GM23338 (cell line): ENCODE results near the gene MINDY3. TPM values are rescaled to one million over a fixed set of nuclear protein-coding genes. Genes with fewer than 3 reads are reported as not detected.

Source experiments
- ATAC-seq: fragments of 200-7000 bp; cut with Tn5 transposase; 3 replicates; pipeline ENCODE4 v1.9.1; 2020
- DNase-seq: peaks from one replicate; pipeline ENCODE4 v3.0.0-alpha.2; 2015; ENCODE audit warnings: low spot score
- H2AFZ ChIP-seq: fragments of 200-600 bp; sonication (generic); 2 replicates; pipeline ENCODE4 v1.8.0; 2016; ENCODE audit warnings: antibody characterized with exemption, mild to moderate bottlenecking, moderate library complexity
- H3F3A ChIP-seq: fragments of 200-600 bp; sonication (generic); replicated peaks from 2 replicates; pipeline ENCODE4 v1.8.0; 2017; ENCODE audit warnings: antibody characterized with exemption, mixed run types, low read depth
- H3K27ac ChIP-seq: fragments of 200-600 bp; sonication (generic); 2 replicates; pipeline ENCODE4 v1.6.1; 2016; ENCODE audit warnings: low read depth
- H3K27me3 ChIP-seq: fragments of 200-600 bp; sonication (generic); 2 replicates; pipeline ENCODE4 v1.8.0; 2016; ENCODE audit warnings: mild to moderate bottlenecking, mixed run types, moderate library complexity; ENCODE audit not compliant: insufficient read depth
- H3K36me3 ChIP-seq: fragments of 200-600 bp; sonication (generic); 2 replicates; pipeline ENCODE4 v1.8.0; 2016; ENCODE audit warnings: mild to moderate bottlenecking; ENCODE audit not compliant: insufficient read depth
- H3K4me1 ChIP-seq: fragments of 200-600 bp; sonication (generic); 2 replicates; pipeline ENCODE4 v1.8.0; 2016; ENCODE audit warnings: mild to moderate bottlenecking, moderate library complexity; ENCODE audit not compliant: insufficient read depth
- H3K4me2 ChIP-seq: fragments of 200-600 bp; sonication (generic); 2 replicates; pipeline ENCODE4 v1.7.1; 2017; ENCODE audit warnings: mixed run types
- H3K4me3 ChIP-seq: fragments of 200-600 bp; sonication (generic); 2 replicates; pipeline ENCODE4 v1.6.1; 2016; ENCODE audit warnings: mixed run types
- H3K79me2 ChIP-seq: fragments of 200-600 bp; sonication (generic); replicated peaks from 2 replicates; pipeline ENCODE4 v1.8.0; 2017; ENCODE audit warnings: mild to moderate bottlenecking; ENCODE audit not compliant: insufficient read depth
- H3K9me2 ChIP-seq: fragments of 200-600 bp; sonication (generic); 2 replicates; pipeline ENCODE4 v1.8.0; 2017; ENCODE audit not compliant: insufficient read depth
- H4K20me1 ChIP-seq: fragments of 200-600 bp; sonication (generic); replicated peaks from 2 replicates; pipeline ENCODE4 v1.8.0; 2017; ENCODE audit warnings: mild to moderate bottlenecking; ENCODE audit not compliant: insufficient read depth
- H3K27ac Mint-ChIP-seq: 2 replicates; pipeline ENCODE4 v1.8.0; 2020; ENCODE audit warnings: inconsistent platforms, mild to moderate bottlenecking, moderate library complexity, mixed read lengths
- H3K27me3 Mint-ChIP-seq: 3 replicates; pipeline ENCODE4 v1.8.0; 2022; ENCODE audit warnings: low read depth, mild to moderate bottlenecking, moderate library complexity, mixed read lengths, inconsistent platforms; ENCODE audit not compliant: insufficient read depth, poor library complexity
- H3K36me3 Mint-ChIP-seq: 3 replicates; pipeline ENCODE4 v1.8.0; 2021; ENCODE audit warnings: low read depth, mild to moderate bottlenecking, inconsistent platforms, moderate library complexity, mixed read lengths
- H3K4me1 Mint-ChIP-seq: 3 replicates; pipeline ENCODE4 v1.8.0; 2020; ENCODE audit warnings: mild to moderate bottlenecking, inconsistent platforms, mixed read lengths
- H3K4me3 Mint-ChIP-seq: 3 replicates; pipeline ENCODE4 v1.8.0; 2021; ENCODE audit warnings: moderate library complexity, mild to moderate bottlenecking, inconsistent platforms, mixed read lengths
- H3K9me3 Mint-ChIP-seq: 3 replicates; pipeline ENCODE4 v1.8.0; 2020; ENCODE audit warnings: moderate library complexity, mild to moderate bottlenecking, inconsistent platforms, mixed read lengths
- CREB1 ChIP-seq: fragments of 250-450 bp; sonication (Bioruptor Pico); IDR thresholded peaks from 2 replicates; pipeline ENCODE4 v1.5.0; 2020; ENCODE audit warnings: low read depth, mild to moderate bottlenecking, moderate library complexity
- CTCF ChIP-seq, 2 experiments: fragments of 200-600 bp in 1 of 2; sonication (generic) in 1 of 2; conservative IDR thresholded peaks; 2 replicates each; pipeline versions ENCODE4 v1.5.1 to v1.6.1; 2016 to 2017; ENCODE audit warnings: antibody characterized with exemption in 2 of 2, low read depth in 2 of 2, mild to moderate bottlenecking in 2 of 2, moderate library complexity in 1 of 2
- ETS1 ChIP-seq: IDR thresholded peaks from 2 replicates; pipeline ENCODE4 v1.6.1; 2016; ENCODE audit warnings: antibody characterized with exemption
- EZH2 ChIP-seq: fragments of 200-600 bp; sonication (generic); IDR thresholded peaks from one replicate; pipeline ENCODE4 v1.8.0; 2017; ENCODE audit warnings: antibody characterized with exemption, mild to moderate bottlenecking, low read depth; ENCODE audit not compliant: unreplicated experiment
- EZH2phosphoT487 ChIP-seq: fragments of 200-600 bp; sonication (generic); IDR thresholded peaks from one replicate; pipeline ENCODE4 v1.8.1; 2018; ENCODE audit warnings: antibody characterized with exemption; ENCODE audit not compliant: unreplicated experiment
- JUNB ChIP-seq: IDR thresholded peaks from one replicate; pipeline ENCODE4 v1.6.1; 2016; ENCODE audit warnings: antibody characterized with exemption; ENCODE audit not compliant: unreplicated experiment
- NANOG ChIP-seq: IDR thresholded peaks from 2 replicates; pipeline ENCODE4 v1.6.1; 2016; ENCODE audit warnings: antibody characterized with exemption, borderline replicate concordance
- POLR2AphosphoS5 ChIP-seq: IDR thresholded peaks from 2 replicates; pipeline ENCODE4 v1.6.1; 2016; ENCODE audit warnings: antibody characterized with exemption, low read depth
- REST ChIP-seq: IDR thresholded peaks from one replicate; pipeline ENCODE4 v1.6.1; 2018; ENCODE audit warnings: antibody characterized with exemption; ENCODE audit not compliant: unreplicated experiment
- STAT1 ChIP-seq: IDR thresholded peaks from one replicate; pipeline ENCODE4 v1.6.1; 2016; ENCODE audit warnings: antibody characterized with exemption; ENCODE audit not compliant: unreplicated experiment
- ZNF114 ChIP-seq: fragments of 250-450 bp; sonication (Bioruptor Pico); IDR thresholded peaks from 2 replicates; pipeline ENCODE4 v1.5.0; 2020; ENCODE audit warnings: mild to moderate bottlenecking, moderate library complexity
- ZNF331 ChIP-seq: fragments of 250-450 bp; sonication (Bioruptor Pico); IDR thresholded peaks from 2 replicates; pipeline ENCODE4 v1.5.0; 2020; ENCODE audit warnings: low read depth, mild to moderate bottlenecking, moderate library complexity
- ZNF462 ChIP-seq: fragments of 250-450 bp; sonication (Bioruptor Pico); IDR thresholded peaks from 2 replicates; pipeline ENCODE4 v1.5.0; 2020; ENCODE audit warnings: mild to moderate bottlenecking, moderate library complexity
- polyA plus RNA-seq: library from polyadenylated mRNA; unstranded; fragments of >200 nt; fragmentation: Nextera tagmentation; extraction: Ambion mirVana; gene quantifications from 2 replicates; pipeline ENCODE4 v1.2.1, GENCODE V29; 2016
- total RNA-seq: library from RNA; depleted of rRNA; stranded (reverse); fragments of >200 nt; shearing (Covaris generic); gene quantifications from 2 replicates; pipeline ENCODE4 v1.2.3, GENCODE V29; 2014

Gene MINDY3
- total and polyA plus RNA-seq, 2 experiments from 2014 or later: 10.2 to 13.6 TPM

GRCh38 chr10:15759265-15759664 is 101.0 kb downstream of the MINDY3 start:
- Histone ChIP-seq H3K9me2 (no peaks in the 10 kb centered on the region), H3K4me1 (no peaks in the 10 kb centered on the region), H3K4me3 (no peak overlapping the region), H4K20me1 (no peaks in the 10 kb centered on the region), H2AFZ (no peak overlapping the region), H3K4me2 (no peak overlapping the region), H3F3A (no peaks in the 10 kb centered on the region), H3K27ac (no peak overlapping the region), H3K79me2 (no peaks in the 10 kb centered on the region), H3K36me3 (no peaks in the 10 kb centered on the region), H3K27me3 (no peaks in the 10 kb centered on the region)
- DNase-seq: no peak
- peaks cover 3% of the 10 kb centered on the region for H3K9me3 Mint-ChIP-seq
- H3K27me3 Mint-ChIP-seq: peaks cover 3% of the 10 kb centered on the region
- no peaks in the 10 kb centered on the region for H3K36me3 Mint-ChIP-seq
- no peak overlapping the region for H3K27ac Mint-ChIP-seq
- no peaks in the 10 kb centered on the region for H3K4me1 Mint-ChIP-seq
- H3K4me3 Mint-ChIP-seq: no peak overlapping the region
- no peak for ATAC-seq
- TF ChIP-seq STAT1: no peak
- TF ChIP-seq ZNF114 (CRISPR knock-in tag): no peak
- TF ChIP-seq NANOG: no peak
- no peak for TF ChIP-seq CREB1
- no peak for TF ChIP-seq POLR2AphosphoS5
- no peak for TF ChIP-seq JUNB
- no peak for TF ChIP-seq ETS1
- no peak for TF ChIP-seq ZNF462
- TF ChIP-seq REST: no peak
- TF ChIP-seq CTCF (conservative IDR thresholded peaks at IDR 0.05; ENCODE audit: low read depth in 2 of 2): no peak
- no peak for TF ChIP-seq ZNF331 (CRISPR knock-in tag)
- no peak for TF ChIP-seq EZH2phosphoT487
- TF ChIP-seq EZH2: no peak
